NCI-H69 (cell line): ENCODE data around the gene PLCXD1.

Experiments used
- DNase-seq: peaks from one replicate; lab custom pipeline; 2025; lab: John Stamatoyannopoulos, UW

PLCXD1 gene

DNA sequence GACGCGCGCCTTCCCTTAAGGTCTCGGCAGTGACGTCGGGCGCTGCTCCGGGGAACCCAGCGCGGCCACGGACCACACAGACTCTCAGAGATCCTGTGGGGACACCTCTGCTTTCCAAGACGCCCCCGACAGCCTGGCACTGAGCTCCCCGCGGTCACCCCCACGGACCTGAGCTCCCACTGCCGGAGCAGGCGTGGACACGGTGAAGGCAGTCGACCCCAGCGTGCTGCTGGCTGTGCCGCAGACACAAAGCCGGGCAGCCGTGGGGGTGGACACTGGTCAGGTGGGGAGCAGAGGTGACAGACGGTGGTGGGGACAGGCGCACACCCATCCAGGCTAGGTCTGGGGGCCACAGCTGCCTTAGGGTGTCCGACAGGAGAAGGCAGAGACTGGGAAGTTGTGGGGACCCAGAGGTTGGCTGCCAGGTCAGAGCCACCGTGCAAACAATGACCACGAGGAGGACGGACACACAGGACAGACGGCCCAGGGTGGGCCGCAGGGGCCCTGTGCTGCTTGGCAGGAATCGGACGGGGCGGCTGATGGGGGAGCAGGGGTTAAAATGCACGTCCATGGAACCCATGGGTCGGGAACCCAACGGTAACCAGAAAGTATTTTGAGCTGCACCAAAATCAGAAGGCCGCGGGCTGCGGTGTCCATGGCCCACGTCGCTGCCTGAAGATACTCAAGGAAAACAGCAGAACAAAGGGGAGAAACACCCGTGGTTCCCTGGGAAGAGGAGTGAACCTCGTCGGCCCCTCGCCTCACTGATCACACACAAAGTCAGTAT lies 54.0 kb downstream of the PLCXD1 start:
- no peak for DNase-seq

DNA sequence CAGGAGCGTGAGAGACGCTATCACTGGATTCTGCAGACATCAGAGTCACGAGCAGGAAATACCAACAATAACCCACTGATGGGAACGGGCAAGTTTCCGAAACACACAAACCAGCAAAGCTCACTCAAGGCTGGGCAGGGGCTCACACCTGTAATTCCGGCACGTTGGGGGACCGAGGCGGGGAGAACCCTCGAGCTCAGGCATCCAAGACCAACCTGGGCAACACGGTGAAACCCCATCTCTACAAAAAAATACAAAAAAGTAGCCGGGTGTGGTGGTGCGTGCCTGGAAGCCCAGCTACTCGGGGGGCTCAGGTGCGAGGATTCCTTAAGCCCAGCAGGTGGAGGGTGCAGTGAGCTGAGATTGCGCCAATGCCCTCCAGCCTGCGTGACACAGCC lies 54.6 kb downstream of the PLCXD1 start:
- DNase-seq, result no peak

DNA sequence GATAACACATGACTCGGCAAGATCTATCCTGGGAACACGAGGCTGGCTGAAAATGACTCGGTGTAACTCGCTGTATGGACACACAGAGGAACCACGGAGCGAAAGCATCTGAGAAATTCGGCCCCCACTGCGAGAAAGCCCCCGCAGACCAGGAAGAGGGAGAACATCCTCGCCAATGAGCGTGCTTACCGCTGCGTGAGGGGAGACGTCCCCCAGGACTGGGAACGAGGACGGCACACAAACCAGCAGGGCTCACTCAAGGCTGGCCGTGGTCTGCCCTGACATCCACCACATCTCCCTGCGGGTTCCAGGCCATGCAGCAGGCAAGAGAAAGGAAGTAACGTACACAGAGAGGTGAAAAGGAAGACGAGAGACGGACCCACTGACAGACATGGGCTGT lies 55.0 kb downstream of the PLCXD1 start:
- no peak for DNase-seq

DNA sequence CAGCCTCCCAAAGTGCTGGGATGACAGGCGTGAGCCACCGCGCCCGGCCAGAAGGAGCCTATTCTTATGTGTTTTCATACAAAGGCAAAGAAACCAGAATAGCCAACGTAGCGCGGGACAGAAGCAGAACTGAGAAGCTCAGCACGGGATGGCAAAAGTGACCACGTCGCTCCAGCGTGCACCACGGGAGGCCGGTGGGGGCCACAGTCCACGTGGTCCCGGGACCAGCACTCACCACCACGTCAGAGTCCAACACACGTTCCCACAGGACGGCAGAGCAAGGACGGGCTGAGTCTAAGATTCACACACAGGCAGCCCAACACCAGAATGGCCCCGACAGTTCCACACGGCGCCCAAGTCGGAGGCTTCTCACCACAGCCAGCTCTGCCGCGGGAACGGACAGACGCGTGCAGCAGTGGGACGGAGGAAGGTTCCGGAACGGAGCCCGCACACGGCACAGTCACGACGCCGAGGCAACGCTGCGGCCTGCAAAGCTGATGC lies 56.2 kb downstream of the PLCXD1 start:
- DNase-seq, result no peak

DNA sequence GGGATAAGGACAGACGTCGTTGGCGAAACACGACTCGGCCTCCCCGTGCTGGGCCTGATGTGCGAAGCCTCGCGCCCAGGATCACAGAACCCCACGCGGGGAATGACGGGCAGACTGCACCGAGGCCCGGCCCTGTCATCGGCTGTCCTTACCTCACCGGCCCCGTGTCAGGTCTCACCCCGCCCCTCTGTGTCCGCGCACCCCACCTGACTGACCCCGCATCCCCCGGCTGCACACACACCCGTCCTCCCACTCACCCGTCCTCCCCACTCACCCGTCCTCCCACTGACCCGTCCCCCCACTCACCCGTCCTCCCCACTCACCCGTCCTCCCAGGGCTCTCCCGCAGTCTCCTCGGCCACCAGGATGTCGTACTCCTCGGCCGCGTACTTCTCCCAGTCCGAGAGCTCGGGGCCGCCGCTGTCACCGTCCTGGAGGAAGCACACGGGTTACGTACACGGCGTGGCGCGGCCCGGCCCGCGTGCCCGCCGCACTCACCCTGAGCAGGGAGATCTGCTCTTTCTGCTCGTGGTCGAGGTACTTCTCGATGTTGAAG lies 57.2 kb downstream of the PLCXD1 start:
- DNase-seq, result no peak

DNA sequence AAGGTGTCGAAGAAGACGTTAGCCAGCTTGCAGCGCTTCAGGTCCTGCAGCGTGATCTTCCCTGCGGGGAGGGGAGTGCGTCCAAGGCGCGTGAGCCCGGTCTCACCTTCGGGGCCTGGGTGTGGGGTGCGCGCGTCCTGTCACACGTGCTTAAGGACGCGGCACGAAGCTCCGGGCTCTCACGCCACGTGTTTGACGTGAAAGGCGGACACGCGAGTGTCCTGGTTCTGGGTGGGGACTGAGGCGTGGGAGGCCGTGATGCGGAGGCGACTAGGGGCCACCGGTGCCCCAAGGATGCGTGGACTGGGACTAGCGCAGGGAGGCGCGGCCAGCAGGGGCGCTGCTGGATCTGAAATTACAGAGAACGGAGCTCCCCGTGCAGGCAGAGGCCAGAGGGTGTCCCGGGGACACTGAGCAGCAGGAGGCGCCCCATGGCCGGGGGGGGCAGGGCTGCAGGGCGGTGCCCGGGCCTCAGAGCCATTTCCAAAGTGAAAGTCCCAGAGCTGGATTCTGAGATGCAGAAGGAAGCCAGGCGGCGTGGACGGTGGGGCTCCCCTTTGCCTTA lies 57.7 kb downstream of the PLCXD1 start:
- no peak for DNase-seq

DNA sequence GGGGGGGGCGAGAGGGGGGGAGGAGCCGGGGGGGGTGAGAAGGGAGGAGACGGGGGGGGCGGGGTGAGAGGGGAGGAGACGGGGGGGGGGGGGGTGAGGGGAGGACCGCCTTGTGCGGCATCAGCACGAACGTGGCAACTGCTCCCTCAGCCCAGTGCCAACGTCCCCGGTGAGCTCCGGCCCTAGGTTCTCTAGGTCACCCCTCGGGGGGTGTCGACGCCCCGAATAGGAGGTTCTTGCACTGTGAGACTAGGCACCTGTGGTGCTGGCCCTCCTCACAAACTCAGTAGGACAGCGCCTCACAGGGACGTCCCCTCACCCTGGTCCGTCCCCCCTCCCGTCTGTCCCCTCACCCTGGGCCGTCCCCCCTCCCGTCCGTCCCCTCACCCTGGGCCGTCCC lies 58.9 kb downstream of the PLCXD1 start:
- DNase-seq, result no peak

DNA sequence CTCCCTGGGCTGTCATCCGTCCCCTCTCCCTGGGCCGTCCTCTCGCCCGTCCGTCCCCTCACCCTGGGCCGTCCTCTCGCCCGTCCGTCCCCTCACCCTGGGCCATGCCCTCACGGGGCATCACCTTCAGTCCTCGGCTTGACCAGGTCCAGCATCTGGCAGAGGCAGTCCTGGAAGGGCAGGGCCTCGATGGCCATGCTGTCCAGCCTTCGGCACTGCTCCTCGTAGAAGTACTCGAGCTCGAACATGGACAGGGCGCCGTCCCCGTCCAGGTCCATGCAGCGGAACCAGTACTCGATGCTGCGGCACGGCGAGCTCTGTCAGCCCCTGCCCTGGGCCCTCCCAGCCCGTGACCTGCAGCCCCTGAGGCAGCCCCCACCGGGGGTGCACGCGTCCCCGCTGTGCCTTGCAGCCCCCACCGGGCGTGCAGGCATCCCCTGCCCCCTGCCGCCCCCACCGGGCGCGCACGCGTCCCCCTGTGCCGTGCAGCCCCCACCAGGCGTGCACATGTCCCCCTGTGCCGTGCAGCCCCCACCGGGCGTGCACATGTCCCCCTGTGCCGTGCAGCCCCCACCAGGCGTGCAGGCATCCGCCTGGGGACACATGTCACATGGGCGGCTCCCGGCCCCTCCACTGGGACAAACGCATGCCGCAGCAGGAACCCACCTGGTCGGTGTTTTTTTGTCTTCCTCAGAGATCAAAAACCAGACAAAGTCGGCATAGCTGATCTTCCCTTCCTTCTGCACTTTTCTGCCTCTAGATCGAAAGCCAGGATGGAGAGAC lies 59.7 kb downstream of the PLCXD1 start:
- DNase-seq, result no peak

DNA sequence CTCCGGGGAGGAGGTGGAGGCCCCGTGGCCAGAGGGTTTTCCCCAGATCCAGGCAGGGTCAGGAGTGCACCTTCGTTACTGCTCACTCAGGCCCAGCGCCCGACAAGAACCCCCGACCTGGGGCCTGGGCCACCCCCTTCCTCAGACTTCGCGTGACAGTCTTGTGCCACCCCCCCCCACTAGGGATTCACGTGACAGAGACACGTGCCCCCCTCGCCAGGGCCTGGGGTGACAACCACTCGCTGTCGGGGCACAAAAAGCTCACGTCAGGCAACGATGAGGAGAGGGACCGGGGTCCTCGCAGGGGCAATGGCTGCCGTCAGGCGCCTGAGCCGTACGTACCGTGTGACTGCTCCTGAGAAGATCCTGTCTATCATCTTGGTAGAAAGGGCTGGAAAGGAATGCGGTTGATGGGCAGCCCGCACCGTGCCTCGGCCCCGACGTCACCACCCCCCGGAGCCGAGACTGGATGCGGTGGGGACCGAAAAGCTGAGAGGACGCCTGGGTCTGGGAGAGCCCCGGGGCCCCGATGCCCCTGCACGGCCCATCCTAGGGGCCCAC lies 60.4 kb downstream of the PLCXD1 start:
- no peak for DNase-seq

DNA sequence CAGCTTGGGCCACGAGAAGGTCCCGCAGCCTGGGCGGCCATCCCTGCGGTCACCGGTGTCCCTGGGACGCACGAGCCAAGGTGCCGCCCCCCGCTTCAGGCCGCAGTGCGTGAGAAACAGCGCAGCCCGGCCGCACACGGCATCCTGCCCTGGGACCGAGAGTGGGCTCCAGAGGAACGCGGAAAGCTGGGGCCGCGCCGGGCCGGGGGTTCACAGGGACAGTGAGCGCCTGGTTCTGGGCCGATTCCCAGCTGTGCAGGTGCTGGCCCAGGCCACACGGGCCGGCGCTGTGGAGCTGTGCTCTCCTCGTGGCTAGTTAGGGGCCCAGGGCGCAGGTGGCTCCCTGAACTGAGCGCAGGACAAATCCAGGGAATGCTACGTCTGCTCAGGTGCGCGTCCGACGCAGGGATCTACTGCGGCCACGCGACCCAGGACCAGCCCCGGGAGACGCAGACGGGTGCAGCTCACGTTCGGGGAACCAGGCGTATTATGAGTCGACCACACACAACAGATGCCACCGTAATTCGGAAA lies 63.3 kb downstream of the PLCXD1 start:
- DNase-seq, result no peak

DNA sequence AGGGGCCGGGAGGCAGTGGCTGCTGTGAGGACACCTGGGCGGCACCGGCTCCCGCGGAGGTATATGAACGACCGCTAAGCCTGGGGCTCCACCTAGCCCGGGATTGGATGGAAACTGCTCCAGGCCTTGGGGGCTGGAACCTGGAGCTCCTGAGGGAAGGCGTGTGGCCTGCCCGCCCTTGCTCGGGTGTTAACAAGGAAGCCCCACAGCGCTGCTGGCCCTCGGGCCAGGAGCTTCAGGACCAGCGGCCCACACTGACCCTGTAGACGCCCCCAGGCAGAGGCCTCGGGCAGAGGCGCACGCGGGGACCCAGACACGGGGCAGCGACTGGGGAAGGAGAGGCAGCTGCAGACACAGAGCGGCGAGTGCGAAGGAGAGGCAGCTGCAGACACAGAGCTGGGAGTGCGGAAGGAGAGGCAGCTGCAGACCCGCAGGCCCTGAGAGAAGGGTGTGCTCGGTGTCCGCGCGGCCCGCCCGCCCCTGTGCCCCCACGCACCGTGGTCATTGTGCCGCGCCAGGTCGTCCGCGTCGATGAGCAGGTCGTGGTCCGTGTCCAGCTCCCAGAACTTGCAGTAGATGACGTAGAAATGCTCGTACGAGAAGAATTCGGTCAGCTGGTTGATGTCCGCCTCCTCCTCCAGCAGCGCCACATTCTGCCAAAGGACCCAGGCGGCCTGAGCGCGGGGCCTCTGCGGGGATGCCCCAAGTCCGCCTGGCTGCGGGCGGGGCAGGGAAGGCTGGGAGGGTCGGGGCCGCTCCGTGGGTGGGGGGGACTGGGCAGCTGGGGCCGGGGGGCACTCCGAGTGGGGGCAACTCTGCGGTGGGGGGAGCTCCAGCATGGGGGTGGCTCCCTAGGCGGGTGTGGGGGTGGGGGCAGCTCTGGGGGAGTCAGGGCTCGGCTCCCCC lies 64.1 kb downstream of the PLCXD1 start:
- no peak for DNase-seq

DNA sequence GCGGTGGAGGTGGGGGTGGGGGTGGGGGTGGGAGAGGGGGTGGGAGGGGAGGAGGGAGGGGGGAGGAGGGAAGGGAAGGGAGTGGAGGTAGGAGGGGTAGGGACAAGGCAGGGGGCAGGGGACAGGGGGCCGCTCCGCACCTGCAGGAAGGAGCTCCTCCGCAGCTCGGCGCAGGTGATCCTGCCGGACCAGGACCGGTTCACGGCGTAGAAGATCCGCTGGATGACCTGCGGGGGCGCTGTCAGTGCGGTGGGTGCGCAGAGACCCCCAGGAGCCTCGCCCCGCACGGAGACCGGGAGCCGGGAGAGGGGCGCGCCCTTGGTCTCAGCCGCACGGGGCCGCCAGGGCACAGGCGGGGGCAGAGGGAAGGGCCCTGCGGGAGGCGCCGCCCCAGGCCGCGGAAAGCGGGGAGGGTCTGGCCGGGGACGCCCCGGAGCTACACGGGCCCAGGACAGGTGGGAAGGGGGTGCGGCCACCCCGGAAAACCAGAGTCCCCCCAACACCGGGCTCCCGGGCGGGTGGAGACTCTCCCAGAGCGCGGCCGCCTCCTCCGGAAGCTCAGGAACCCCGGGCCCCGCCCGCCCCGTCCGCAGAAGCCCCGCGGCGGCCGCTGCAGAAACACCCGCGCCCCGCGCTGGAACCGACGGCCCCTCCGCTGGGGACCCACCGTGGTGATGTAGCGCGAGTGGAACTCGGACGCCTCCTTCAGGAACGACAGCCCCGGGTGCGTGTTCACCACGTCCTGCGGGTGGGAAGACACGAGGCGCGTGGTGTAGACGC lies 65.0 kb downstream of the PLCXD1 start:
- DNase-seq, result no peak

DNA sequence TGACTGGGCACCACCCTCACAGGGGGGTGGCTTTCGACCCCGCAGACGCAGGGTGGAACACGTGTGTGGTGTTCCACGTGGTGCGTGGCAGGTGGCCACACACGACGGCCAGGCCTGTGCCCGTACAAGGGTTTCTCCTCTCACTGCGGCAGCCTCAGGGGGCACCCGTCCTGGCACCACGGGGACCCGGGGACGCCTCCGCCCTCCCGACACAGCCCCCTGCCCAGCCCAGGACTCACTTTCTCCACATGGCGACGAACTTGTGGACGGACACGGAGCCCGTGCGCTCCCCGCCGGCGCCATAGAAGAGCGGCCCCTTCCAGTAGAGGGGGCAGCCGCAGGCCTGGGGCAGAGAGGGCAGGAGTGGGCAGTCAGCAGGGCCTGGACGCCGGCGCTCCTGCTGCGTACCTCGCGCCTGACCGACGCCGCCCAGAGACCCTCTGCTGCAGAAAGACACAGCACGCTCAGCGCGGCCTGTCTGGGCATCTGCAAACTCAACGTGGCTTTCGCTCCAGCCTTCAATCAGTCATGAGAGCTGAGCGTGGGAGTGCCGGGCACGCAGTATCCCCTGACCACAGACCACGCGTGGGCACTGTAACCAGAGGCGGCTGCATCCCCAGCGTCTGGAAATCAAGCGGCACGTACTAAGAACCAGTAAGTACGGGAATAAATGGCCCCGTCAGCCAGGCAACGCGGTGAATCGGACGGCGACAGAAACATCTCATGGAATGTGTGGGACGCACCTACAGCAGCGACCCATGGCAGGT lies 66.4 kb downstream of the PLCXD1 start:
- DNase-seq, result no peak

DNA sequence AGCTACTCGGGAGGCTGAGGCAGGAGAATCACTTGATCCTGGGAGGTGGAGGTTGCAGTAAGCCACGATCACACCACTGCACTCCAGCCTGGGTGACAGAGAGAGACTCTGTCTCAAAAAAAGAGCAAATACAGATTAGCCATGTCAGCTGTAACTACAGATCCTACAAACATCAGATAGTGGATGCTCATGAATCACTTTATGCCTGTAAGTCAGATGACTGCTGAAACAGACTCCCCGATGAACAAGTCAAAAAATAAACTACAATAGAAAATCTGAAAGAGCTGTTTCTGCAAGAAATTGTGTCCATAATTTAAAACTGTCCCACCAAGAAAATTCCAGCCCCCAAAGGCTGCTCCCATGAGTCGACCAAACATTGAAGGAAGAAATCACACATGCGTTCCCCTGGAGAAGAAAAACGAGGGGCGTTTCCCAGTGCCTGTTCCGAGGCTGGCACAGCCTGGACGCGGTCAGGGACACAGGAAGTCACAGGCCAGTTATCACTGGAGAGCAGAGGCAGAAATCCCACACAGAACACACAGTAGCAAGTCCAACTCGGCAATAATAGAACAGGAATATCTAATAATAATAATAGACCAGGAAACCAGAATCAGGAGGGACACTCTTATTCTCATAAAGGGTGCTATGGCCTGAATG lies 67.4 kb downstream of the PLCXD1 start:
- no peak for DNase-seq

DNA sequence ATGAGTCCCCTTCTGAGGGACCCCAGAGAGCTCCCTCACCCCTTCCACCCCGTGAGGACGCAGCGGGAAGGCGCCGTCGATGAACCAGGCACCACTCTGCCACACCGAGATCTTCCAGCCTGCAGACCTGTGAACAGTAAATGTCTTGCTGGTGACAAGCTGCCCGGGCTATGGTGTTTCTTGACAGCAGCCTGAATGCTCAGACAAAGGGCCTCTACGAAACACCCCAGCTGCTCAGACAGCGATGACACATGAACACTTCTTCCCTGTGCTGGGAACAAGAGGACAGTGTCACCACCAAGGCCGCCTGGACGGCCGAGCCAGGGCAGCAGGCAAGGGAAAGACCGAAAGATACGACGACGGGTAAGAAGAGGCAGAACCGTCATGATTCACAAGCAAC lies 68.0 kb downstream of the PLCXD1 start:
- DNase-seq, result no peak

DNA sequence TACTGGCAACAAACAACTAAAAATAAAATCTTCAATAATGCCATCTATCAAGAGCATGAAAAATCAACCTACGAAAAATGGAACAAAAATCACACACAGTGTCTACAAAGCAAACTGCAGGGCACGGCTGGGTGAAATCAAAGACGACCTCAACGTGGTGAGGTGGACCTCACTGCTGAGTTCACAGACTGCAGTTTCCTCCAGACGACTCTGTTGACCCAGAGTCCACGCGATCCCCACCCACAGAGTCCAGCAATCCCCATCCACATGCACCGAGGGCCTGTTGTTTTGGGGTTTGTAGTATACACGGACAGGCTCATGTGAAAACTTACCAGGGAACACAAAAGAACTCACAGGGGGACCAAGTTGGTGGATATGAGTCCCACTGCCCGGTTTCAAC lies 68.5 kb downstream of the PLCXD1 start:
- no peak for DNase-seq

DNA sequence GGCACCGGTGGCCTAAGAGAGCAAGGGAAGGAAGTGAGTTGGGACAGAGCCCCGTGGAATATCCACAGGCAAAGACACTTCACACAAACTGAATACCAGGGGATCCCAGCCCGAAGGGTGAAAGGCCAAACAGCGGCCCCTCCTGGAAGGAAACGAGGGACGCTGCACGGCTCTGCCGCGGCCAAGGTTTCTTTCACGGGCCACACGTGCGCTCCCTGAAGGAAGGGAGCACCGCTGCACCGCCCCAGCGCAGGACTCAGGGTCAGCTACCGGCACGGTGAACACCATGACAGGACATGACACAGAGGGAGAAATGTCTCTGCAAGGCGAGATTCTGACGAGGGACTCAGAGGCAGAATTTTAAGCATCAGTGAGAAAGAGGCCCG lies 69.0 kb downstream of the PLCXD1 start:
- no peak for DNase-seq

DNA sequence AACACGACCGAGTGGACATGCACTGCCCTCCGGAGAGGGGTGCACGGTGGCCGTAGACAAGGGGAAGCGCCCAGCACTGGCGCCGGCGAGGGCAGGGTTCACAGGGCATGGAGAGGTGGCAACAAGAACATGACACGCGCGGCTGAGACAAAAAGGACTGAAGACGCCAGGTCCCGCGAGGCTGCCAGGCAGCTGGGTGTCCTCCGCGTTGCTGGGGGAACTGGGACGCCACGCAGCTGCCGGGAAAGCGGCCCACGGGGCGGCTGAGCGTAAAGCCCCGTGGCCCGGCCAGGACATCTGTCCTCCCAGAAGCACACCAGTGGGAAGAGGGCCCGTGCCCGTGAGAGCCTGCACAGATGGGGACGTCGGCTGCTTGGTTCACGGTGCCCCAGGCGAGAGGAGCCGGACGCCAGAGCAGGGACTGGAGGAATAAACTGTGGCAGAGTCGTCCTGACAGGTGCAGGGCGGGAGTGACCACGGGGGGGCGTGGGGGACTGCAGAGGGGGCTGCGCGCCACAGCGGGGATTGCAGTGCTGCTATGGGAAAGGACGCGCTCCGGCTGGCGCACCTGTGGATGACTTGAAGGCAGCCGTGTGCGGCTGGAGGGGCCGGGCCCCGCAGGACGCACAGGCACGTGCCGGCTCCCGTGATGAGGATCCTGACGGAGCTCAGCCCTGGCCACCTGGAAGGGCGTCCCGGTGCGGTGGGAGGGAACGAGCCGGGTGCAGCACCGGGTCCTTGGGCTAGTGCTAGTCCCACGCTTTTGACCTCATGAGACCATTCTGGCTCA lies 69.5 kb downstream of the PLCXD1 start:
- DNase-seq, result no peak
